Activated effector memory CD4-positive, alpha-beta T cell treated with Interleukin-2 at 50 U/mL for 16 hours (primary cell): Measurements from ENCODE around the gene CDH4.

Source experiments
- DNase-seq: peaks from one replicate; pipeline ENCODE4 v3.0.0-alpha.2; 2020

The CDH4 gene

DNA sequence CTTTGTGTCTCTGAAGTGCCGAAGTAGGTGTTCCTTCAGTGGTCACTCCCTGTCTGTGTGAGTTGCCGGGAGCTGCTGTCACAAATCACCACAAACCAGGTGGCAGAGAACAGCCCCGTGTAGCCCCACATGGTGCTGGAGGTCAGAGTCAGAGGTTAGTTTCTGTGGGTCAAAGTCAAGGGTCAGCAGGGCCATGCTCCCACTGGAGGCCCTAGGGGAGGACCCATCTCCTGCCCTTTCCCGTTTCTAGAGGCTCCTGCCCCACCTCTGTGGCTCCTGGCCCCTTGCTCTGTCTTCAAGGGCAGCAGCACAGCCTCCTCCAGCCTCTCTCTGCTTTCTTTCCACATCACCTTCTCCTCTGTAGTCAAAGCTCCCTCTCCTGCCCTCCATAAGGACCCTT lies 549.4 kb downstream of the CDH4 start:
- DNase-seq = no peak

DNA sequence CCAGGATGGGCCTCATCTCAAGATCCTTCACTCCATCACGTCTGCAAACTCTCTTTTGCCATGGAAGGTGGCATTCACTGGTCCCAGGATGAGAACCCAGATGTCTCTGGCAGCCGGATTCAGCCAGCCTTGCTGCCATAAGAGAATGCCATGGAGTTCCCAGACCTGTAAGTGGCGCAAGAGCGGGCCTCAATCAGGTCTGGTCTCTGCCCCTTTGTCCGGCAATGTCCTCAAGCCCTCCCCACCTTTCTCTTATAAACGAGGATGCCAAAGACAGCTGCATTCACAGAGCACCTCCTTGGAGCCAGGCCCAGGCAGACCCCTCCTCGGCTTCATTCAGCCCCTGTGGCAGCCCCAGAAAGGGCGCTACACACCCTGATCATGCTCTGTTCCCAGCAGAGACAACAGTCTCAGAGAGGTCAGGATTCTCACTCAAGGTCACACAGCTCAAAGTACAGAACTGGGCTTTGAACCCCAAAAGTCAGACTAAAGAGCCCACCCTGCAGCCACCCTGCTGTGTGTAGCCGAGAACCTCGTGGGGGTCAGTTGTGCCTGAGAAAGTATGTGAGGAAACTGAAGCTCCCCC lies 549.9 kb downstream of the CDH4 start:
- no peak for DNase-seq

DNA sequence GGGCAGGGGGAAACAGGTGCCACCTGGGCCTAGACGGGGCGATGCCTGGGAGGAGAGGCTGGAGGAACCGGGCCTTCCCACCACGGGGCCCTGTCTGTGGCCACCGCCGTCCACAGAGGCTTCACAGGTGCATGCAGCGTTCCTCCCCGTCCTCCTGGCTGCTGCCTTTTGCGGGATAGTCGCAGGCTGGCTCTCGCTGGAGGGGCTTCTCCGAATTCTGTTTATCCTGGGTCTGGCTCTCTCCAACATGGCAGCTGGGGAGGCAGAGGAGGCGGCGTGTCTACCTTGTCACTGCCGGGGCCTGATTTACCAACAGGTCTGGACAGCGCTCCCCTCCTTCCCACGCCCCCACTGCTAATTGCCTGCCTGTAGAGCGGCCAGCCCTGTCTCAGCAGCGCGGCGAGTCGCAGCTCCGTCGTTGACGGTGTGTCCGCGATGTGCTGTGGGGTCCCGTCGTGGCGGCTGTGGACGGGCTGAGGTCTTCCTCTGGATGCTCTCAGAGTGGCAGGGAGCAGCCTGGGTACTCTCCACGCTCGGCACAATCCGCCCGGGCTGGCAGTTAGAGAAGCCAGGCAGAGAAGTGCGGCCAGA lies 550.8 kb downstream of the CDH4 start:
- no peak for DNase-seq

DNA sequence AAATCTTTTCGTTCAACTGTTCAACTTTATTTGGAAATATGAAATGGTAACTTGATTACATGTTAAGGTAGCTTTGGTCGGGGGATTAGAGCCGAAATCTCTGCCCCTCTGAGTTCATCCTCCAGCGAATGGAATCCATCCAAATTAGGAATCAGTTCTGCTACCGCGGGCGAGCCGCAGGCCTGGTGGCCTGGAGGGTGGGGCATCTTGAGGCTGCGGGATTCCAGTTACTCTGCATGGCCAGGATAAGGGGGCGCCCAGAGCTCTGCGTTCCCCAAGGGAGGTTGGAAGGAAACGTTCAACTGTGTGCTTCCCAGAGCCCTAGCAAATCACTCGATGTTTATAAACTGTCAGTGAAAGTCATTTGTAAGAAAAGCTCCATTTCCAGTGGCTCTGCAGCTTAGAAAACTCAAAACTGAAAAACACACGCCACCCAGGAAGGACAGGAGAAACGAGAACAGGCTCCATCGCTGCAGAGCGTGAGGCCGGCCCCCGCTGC lies 551.4 kb downstream of the CDH4 start:
- DNase-seq = no peak

DNA sequence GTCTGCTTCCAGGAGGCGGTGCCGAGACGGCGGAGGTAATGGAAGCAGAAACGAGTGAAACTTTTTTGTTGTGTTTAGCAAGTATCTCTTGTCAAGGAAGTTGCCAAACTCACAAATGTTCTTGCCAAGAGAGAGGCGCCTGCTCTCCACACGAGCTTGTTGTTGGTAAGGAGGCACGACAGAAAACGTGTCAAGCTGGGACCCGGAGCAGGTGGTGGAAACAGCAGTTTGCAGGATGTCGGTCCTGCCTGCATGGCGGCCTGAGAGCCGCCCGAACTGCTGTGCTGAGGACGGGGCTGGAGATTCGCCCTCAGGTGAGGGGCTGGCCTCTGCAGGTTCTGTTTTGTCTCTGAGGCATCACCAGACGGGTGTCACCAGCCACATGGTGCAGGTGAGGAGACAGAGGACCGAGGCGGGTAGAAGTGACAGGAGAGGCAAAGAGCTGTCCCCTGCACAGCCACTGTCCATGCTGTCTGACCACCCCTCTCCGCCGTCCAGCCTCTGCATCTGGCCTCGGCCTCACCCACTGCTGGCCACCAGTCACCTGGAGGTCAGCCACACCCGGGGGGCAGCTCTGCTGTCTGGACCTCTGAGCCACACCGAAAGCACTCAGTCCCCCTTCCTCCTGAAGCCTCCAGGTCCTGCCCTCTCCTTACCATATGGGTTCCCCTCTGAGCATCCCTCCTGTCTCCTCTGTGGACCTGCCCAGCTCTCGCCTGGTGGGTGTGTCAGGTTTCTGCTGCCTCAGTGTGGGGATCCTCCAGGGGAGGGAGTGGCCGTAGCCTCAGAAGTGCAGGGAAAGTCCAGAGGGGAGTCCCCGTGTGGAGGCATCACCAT lies 552.1 kb downstream of the CDH4 start:
- DNase-seq = no peak

DNA sequence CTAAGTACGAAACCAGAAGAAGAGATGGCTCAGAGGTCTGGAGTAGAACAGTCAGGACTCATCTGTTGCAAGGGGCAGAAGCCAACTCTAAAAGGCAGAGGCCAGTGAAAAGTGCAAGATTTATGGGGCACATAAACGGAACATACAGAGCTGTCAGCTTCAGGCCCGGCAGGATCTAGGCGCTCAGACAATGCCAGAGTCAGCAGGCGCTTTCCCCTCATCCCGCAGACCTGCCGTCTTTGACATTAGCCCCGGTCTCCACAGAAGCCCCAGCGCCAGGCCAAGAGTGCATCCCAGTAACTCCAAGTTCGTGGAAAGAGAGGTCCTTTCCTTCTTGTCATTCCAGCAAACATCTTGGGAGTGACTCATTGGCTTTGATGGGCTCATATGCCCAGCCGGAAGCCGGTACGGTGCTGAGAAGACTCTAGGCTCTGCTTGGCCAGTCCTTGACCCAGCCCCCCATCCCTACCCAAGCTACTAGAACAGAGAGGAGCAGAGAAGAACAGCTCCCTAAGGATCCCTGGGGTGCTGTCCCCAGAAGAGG lies 552.8 kb downstream of the CDH4 start:
- DNase-seq = no peak

DNA sequence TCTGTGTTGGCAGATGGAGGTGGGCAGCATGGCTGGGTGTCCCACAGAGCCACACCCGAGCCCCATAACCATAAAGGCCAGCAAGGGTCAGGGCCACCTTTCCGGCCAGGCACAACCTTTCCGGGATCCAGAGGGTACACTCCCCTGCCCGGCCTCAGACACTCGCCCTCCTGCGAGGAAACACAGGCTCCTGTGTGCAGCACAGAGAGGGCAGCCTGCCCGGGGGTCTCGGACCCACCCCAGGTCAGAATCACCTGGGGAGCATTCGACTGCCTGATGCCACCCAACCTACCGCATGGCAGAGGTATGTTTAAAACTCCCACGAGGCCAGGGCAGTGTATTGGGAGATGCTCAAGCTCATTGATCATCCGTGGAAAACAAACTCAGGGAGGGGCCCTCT lies 553.3 kb downstream of the CDH4 start:
- DNase-seq = no peak

DNA sequence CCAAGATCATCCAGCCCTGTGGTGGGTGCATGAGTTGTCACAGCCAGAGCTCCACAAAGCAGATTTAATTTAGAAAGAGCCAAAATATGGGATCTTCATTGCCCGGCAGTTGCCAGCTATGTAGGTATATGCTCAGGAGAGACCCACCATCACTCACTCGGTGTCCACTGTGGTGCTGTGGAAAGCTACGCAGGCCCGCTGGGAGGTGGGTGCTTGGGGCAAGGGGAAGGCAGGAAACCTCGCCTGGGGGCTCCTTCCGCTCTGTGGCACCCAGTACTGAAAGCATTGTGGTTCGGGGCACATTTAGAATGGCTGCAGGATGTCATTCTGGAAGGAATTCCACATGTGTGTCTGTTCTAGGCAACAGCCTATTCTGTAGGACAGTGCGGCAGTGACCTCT lies 553.7 kb downstream of the CDH4 start:
- DNase-seq = no peak

DNA sequence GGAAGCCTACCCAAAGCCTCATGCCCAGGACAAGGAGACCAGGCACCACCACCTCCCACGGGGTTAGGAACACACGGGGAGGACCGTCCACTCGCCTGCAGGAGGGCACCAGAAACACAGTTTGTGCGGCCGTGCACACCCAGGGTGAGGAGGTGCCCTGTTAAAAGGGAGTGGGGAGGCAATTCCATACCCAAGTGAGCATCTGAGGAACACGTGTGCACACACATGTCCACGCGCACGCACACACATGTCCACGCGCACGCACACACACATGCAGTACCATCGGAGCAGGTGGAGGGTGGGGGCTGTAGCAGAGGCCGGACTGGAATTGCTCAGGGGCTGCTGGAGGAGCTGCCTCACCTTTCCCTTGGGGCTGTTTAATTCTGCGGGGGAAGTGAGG lies 554.3 kb downstream of the CDH4 start:
- DNase-seq = no peak

DNA sequence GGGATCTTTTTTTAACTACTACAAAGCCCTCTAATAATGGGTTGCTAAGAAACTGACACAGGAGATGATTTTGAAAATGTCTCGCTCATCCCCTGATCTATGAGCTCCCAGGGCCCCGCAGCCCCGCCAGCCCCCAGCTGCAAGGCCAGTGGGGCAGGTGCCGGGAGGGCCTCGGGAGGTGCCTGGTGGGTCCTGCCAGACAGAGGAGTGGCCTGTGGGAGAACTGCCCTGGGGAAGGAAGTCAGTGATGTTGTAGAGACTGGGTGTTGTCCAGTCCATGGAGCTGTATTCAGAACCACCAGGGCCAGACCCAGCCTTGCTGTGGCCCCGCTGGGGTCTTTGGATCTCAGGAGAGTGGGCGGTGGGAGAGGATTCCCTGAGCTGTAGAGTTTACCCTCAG lies 554.9 kb downstream of the CDH4 start:
- DNase-seq = no peak

DNA sequence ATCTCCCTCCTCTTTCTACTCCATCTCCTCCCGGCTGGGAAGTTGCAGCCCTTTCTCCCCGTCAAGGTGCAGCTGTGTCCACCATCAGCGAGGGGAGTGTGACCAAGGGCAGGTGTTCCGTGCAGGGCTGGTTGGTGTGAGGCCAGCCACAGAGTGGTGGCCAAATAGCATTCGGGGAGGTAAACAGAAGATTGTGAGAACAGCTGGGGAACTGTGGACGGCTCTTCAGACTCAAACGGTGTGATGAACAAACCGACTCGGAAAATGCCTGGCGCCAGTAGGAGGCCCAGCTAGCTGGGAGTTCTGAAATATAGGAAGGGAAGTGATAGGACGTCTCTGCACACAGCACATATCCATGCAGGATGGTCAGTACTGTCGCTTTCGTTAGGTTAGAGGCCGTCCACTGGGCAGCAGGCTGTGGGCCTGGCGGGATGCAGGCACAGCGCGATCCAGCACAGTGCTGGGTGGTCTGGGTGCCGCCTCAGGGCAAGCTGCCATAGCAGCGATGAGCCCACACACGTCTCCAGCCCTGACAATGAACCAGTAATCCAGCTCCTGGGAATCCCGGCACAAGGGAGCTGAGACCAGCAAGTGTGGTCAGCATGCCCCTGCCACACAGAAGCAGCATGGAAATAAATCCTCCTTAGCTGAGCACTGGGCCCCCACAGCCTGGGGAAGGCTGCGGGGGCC lies 555.6 kb downstream of the CDH4 start:
- DNase-seq = no peak

DNA sequence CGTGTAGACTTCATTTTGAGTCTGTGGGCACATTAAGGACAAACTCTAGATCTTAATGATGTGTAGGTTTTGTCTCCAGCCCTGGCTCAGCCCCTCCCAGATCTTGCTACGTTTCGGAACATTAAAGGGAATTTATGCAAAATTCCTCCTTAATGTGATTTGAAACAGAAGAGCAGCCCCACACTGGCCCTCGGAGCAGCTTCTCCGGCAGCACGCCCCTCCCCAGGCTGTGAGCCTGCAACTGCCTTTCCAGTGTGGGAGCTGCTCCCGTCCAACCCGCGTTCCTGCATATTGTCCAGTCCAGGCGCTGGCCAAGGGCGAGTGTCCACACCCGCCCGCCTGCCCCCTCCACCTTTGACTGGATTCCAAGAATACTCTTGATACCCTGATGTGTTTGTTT lies 556.4 kb downstream of the CDH4 start:
- no peak for DNase-seq

DNA sequence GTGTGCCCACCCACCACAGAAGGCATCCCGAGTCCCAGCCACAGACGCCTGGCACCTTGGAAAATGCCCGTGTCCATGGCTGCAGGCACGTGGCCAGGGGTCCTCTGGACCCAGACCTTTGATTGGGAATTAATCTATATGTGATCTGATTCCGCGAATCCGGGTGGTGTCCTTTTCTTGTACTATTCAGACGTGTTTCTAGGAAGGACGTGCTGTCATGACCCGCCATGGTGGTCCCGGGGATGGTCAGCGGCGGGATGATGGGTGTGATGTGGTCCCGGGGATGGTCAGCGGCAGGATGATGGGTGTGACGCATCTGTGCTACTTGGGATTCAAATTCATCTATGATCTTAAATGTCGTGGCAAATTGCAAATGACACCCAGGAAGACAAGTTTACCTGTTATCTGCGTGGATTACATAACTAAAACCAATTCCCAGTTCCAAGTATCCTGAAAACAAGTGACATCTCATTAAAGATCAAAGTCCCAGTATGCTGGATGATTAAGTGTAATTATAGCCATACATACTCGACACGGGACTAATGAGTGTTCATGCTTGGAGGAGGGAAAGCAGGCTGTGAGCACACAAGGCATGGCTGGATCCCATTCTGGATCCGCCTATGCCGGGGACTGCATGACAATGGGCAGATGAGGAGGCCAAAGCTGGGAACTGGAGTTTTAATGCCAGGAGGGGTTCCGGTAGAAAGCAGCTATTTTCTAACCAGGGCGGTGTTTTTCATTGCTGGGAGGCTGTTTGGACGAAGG lies 557.1 kb downstream of the CDH4 start:
- DNase-seq = no peak

DNA sequence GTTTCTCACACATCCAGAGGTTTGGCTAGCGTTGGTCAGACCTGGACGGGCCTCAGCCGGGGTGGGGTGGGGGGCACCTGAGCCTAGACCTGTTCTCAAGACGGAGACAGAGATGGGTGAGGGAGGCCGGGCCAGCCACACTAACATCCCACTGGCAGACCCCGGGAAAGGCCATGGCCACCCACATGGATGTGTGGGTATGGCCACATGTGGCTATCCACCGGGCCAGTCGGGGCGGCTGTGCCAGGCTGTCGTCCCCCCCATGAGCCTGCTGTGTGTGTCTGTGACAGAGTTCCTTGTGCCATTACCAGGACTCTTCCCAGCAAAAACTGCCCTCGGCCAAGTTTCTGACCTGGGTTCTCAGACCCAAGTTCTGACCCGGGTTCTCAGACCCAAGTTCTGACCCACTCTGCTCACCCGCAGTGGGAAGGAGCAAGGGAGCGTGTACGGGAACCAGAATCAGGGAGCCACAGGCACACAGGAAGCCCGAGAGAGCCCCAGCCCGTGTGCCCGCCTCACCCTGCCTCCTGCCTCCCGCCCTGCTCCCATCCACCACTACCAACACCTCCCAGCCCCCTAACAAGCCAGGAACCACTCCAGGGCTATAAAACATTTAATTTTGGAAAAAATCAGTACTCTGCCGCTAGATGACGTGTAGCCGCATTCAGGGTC lies 558.1 kb downstream of the CDH4 start:
- no peak for DNase-seq

DNA sequence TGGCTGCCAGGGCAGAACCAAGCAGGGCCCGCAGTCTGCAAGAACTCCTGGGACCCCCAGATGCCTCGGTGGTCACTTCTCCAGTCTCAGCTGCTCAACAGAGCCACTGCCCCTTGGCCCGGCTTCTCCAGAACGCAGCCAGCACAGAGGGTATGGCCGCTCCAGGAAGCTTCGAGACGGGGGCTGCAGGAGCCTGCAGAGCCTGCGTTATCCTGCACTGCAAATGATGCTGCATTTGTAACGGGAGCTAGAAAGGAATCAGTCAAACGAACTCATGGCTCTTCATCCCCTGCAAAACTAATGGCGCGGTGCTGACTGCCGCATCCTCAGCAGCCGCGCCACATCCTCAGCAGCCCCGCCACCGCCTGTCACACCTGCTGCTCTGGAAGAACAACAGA lies 558.7 kb downstream of the CDH4 start:
- no peak for DNase-seq

DNA sequence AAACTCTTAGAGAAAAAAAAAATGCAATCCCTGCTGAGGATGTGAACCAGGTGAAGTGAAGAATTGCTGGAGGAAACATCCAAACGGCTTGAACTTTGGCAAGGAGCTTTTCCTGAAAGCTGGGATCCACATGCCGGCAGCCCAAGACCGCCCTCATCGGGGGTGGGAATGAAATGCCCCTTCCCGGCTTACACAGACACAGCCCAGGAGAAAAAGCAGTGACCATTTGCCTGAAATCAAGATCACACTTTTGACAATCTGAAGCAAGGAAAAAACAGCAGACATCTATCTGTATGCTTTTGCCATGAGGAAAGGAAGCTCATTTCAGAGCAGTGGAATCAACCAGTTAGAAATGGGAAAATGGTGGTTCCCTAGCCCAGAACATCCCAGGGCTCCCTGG lies 559.1 kb downstream of the CDH4 start:
- no peak for DNase-seq

DNA sequence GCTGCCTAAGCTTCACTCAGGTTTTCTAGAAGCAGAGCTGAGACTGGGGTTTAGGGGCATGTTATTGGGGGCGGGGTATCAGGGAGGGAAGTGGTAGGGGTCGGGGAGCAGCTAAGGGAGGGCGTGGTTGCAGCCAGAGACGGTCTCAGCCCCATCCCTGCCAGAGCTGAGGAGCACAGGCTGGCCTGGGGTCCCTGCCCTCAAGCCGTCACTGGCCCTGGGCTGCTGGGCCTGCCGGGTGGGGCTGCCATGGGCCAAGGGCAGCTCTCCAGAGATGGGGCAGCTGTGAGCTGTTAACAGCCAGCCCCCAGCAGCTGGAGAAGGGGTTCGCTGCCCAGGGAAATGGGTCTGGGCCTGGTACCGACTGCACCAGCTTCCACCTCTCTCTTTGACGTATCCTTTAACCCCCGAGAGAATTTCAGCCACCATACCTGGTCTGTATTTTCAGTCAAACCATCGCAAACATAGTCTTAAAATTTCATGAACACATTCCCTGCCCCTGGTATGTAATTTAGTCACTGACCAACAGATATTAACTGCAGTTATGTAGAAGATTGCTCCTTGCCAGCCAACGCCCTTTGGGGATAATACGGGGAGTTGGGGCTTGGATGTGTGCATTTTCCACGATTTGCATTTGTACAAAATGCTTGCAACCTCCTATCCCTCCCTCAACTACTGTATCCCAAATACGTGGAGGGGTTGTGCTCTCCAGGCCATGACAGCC lies 560.2 kb downstream of the CDH4 start:
- DNase-seq = no peak

DNA sequence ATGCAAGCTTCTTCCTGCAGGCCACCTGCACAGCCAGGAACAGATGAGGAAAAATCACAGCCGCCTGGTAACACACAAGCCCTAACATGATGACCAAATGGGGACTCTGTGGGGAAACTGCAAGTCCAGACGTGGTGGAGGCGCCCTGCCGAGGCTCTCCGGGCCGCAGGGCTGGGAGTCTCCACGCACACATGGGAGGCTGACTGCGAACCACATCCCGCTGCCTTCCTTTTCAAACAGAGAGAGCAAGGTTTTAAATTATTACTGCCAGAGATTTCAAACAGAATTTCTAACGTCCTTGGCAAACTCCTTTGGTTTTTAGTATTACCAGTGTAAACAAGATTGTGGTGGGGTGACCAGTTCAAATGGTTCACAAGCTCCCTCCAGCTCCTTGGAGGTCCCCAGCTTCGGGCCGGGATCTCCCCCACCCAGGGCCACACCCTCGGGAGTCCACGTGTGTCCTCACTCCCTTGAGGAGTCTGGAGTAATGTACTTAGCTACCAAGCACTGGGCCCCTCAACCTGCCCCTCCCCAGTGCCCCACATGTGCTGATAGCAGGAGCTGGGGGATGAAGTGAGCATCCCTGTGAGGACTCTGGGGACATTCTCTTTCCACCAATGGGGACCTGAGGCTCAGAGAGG lies 560.9 kb downstream of the CDH4 start:
- DNase-seq = no peak

DNA sequence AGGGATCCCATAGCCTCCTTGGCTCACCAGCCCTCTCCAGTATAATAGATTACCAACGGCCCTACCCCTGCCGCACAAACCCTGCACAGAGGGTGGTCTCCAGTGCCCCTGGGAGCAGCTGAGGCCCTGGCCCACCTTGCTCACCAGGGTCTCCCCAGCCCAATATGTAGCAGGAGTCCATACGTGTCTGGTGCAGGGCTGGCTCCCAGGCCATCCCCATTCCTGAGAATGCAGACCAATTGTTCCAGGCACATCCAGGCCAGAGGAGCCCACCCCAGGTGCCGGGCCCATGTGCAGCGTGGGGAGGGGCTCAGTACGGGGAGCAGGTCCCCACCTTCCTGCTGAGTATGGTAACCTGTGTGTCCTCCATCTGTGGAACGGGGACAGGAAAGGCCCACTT lies 561.7 kb downstream of the CDH4 start:
- no peak for DNase-seq

DNA sequence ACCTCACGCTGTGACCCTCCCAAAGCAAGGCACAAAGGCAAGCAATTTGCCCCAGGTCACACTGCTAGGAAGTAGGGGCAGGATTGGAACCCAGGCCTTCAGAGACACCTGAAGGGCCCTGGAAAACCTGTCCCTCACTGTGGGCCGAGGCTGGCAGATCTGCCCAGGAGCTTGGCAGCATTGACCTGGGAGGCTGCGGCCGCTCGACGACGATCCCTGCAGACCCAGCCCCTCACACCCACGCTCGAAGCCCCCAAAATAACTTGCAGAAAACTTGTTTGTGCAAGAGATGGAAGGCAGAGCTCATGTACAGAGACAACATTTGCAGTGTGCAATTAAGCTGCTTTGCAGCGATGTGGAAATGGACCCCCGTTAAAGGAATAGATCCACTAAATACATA lies 562.2 kb downstream of the CDH4 start:
- DNase-seq = no peak

DNA sequence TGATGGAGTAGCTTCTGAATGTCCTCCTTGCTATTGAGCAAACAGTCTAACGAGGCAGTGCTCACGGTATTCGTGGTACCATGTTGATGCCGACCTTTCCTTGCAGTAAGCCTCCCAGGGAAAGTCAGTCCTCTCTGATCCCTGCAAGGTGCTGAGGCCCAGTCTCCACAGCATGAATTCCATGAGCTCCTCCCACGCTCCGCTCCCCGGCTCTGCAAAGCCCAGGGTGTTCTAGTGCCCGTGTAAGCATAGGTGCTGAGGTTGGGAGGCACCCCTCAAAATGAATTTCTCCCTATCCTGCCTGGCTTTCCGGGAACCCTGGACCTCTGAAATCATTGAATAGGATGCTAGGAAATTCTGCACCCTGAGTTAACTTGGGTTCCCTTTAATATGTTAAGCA lies 562.7 kb downstream of the CDH4 start:
- DNase-seq = no peak
